Measurements from ENCODE around the gene DNM2.

DNA sequence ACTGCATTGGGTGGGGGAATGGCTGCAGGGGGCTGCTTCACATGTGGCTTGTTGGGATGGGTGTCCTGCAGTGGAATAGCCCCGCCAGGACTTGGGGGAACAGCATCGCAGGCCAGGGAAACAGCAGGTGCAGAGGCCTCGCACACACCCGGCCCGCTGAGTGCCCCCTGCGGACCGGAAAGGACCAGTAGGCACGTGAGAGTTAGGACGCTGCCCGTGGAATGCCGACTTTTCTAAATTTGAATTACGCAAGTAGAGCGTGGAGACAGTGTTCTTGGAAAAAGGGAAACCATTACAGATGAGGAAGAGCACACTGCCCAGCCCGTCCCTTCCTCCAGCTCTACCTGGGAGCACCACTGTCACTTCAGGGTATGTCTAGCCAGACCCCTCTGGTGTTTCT lies 11.5 kb downstream of the DNM2 start:
- TF ChIP-seq CTCF (conservative IDR thresholded peaks at IDR 0.05) (no peak), ZFX (IDR thresholded peaks at IDR 0.05) (no peak)
